ENCODE results near the gene ALG9. TPM values are rescaled to one million over a fixed set of nuclear protein-coding genes. Genes with fewer than 3 reads are reported as not detected.

Gene ALG9
- total RNA-seq, 2 donors from 2014 or later: 25.3 to 26.6 TPM

GRCh38 chr11:111836721-111837120, 34.7 kb downstream of the ALG9 start:
- no peak overlapping the region for H3K4me3 Mint-ChIP-seq
- 69 to 100% methylated on average over 1 of the region's 1 CpG for WGBS, 2 experiments (ENCODE audit: insufficient coverage in 1 of 2, insufficient read length in 1 of 2)
- DNase-seq: no peak
- Histone ChIP-seq H3K4me3 (ENCODE audit: low read length) (no peak overlapping the region), H3K9me3 (ENCODE audit: control insufficient read depth, low read length) (no peaks in the 10 kb centered on the region), H3K27me3 (ENCODE audit: control insufficient read depth, insufficient read depth, low read length, poor library complexity, severe bottlenecking) (no peaks in the 10 kb centered on the region), H3K4me1 (ENCODE audit: control insufficient read depth, insufficient read depth, low read length) (peaks cover 15% of the 10 kb centered on the region), H3K9ac (ENCODE audit: extremely low read depth, low read length, poor library complexity, severe bottlenecking) (no peak overlapping the region), H3K36me3 (ENCODE audit: control insufficient read depth, insufficient read depth, low read length) (peaks cover 26% of the 10 kb centered on the region), H3K27ac (ENCODE audit: low read depth, low read length) (no peak overlapping the region)
- H3K4me1 Mint-ChIP-seq: peaks cover 17% of the 10 kb centered on the region
- H3K27me3 Mint-ChIP-seq (ENCODE audit: insufficient read depth): no peaks in the 10 kb centered on the region
- H3K27ac Mint-ChIP-seq: no peak overlapping the region
- peaks cover 6% of the 10 kb centered on the region for H3K36me3 Mint-ChIP-seq (ENCODE audit: low read depth)
- no peak for TF ChIP-seq CTCF (conservative IDR thresholded peaks at IDR 0.05)
- H3K9me3 Mint-ChIP-seq: no peaks in the 10 kb centered on the region

GRCh38 chr11:111836162-111836561, 35.2 kb downstream of the ALG9 start:
- Mint-ChIP-seq H3K27ac (no peak overlapping the region), H3K9me3 (no peaks in the 10 kb centered on the region), H3K27me3 (ENCODE audit: insufficient read depth) (no peaks in the 10 kb centered on the region), H3K4me1 (peaks cover 14% of the 10 kb centered on the region), H3K4me3 (no peak overlapping the region), H3K36me3 (ENCODE audit: low read depth) (peaks cover 6% of the 10 kb centered on the region)
- Histone ChIP-seq H3K9ac (ENCODE audit: extremely low read depth, low read length, poor library complexity, severe bottlenecking) (no peak overlapping the region), H3K27me3 (ENCODE audit: control insufficient read depth, insufficient read depth, low read length, poor library complexity, severe bottlenecking) (no peaks in the 10 kb centered on the region), H3K27ac (ENCODE audit: low read depth, low read length) (no peak overlapping the region), H3K4me3 (ENCODE audit: low read length) (no peak overlapping the region), H3K9me3 (ENCODE audit: control insufficient read depth, low read length) (no peaks in the 10 kb centered on the region), H3K36me3 (ENCODE audit: control insufficient read depth, insufficient read depth, low read length) (peaks cover 30% of the 10 kb centered on the region), H3K4me1 (ENCODE audit: control insufficient read depth, insufficient read depth, low read length) (peaks cover 14% of the 10 kb centered on the region)
- WGBS, 2 experiments (ENCODE audit: insufficient coverage in 1 of 2, insufficient read length in 1 of 2): 85 to 100% methylated on average over 1 of the region's 1 CpG
- DNase-seq: no peak
- no peak for TF ChIP-seq CTCF (conservative IDR thresholded peaks at IDR 0.05)

GRCh38 chr11:111835665-111836064, 35.7 kb downstream of the ALG9 start:
- no peak overlapping the region for H3K27ac ChIP-seq (ENCODE audit: low read depth, low read length)
- no peak overlapping the region for H3K27ac Mint-ChIP-seq
- H3K27me3 Mint-ChIP-seq (ENCODE audit: insufficient read depth): no peaks in the 10 kb centered on the region
- H3K36me3 Mint-ChIP-seq (ENCODE audit: low read depth): peaks cover 6% of the 10 kb centered on the region
- no peak overlapping the region for H3K4me3 Mint-ChIP-seq
- 87 to 93% methylated on average over 7 of the region's 7 CpGs for WGBS, 2 experiments (ENCODE audit: insufficient coverage in 1 of 2, insufficient read length in 1 of 2)
- H3K4me1 ChIP-seq (ENCODE audit: control insufficient read depth, insufficient read depth, low read length): peaks cover 10% of the 10 kb centered on the region
- no peak for TF ChIP-seq CTCF (conservative IDR thresholded peaks at IDR 0.05)
- no peaks in the 10 kb centered on the region for H3K9me3 ChIP-seq (ENCODE audit: control insufficient read depth, low read length)
- H3K4me1 Mint-ChIP-seq: peaks cover 9% of the 10 kb centered on the region
- no peaks in the 10 kb centered on the region for H3K27me3 ChIP-seq (ENCODE audit: control insufficient read depth, insufficient read depth, low read length, poor library complexity, severe bottlenecking)
- no peak overlapping the region for H3K4me3 ChIP-seq (ENCODE audit: low read length)
- no peaks in the 10 kb centered on the region for H3K9me3 Mint-ChIP-seq
- peaks cover 33% of the 10 kb centered on the region for H3K36me3 ChIP-seq (ENCODE audit: control insufficient read depth, insufficient read depth, low read length)
- no peak overlapping the region for H3K9ac ChIP-seq (ENCODE audit: extremely low read depth, low read length, poor library complexity, severe bottlenecking)
- DNase-seq: no peak
